Measurements from ENCODE around the gene PLA2G7.

PLA2G7 gene

DNA sequence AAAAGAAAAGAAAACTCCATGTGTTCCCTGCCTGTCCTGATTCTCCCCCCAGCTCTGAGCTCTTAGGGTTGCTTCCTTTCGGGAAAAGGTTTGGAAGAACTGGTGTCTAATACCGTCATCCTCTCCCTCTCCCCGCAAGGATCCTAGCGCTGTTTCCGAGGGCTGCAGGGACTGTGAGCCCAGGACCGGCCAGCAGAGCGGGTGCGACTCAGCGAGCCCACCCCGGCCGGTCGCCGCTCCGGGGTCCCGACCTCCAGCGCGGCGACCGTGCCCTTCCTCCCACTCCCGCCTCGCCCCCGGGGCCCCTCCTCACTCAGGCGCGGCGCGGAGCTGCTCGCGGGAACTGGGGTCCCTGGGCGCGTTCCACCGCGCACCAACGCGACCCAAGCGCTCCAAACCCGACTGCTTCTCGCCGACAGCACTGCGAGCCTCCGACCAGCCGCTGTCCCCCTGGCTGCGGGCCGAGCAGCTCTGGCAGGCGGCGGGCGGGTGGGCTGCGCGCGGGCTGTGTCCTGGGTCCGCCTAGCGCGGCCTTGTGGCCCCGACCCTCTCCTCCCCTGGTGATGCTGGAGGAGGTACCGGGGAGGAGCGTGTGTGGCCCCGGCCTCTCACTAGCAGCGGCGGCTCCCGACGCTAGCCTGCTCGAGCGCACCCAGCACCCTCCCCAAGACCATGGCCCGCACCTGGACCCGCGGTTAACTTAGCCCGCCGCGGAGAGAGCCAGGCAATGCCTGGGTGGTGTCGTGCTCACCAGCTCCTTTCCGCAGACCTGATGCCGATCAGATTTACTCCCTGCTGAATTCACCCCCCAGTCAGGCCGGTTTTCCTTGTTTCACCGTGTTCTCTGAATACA, at the start of gene PLA2G7:
Gene PLA2G7, minus strand, starts transcription at position 509 of the 853 bp plus-strand sequence. CDS start 12,484 bp downstream, outside the sequence.
- Histone ChIP-seq H3K36me3 (replicated peaks; ENCODE audit: low read depth, low read length) (no peaks in the 10 kb centered on the region), H2AFZ (ENCODE audit: low read depth, low read length) (no peak within 1 kb of the TSS), H3K27ac (ENCODE audit: low read length) (no peak within 1 kb of the TSS), H3K9ac (ENCODE audit: low read length) (no peak within 1 kb of the TSS), H3K9me3 (ENCODE audit: insufficient read depth, low read length) (no peaks in the 10 kb centered on the region), H3K4me3 (ENCODE audit: low read length) (no peak within 1 kb of the TSS), H3K79me2 (ENCODE audit: low read length) (no peaks in the 10 kb centered on the region), H4K20me1 (ENCODE audit: insufficient read depth, low read length) (no peaks in the 10 kb centered on the region), H3K4me2 (ENCODE audit: low read length) (no peak within 1 kb of the TSS), H3K4me1 (ENCODE audit: low read length) (no peaks in the 10 kb centered on the region), H3K27me3 (ENCODE audit: low read depth, low read length) (no peaks in the 10 kb centered on the region)
- TF ChIP-seq, protein P1, sequence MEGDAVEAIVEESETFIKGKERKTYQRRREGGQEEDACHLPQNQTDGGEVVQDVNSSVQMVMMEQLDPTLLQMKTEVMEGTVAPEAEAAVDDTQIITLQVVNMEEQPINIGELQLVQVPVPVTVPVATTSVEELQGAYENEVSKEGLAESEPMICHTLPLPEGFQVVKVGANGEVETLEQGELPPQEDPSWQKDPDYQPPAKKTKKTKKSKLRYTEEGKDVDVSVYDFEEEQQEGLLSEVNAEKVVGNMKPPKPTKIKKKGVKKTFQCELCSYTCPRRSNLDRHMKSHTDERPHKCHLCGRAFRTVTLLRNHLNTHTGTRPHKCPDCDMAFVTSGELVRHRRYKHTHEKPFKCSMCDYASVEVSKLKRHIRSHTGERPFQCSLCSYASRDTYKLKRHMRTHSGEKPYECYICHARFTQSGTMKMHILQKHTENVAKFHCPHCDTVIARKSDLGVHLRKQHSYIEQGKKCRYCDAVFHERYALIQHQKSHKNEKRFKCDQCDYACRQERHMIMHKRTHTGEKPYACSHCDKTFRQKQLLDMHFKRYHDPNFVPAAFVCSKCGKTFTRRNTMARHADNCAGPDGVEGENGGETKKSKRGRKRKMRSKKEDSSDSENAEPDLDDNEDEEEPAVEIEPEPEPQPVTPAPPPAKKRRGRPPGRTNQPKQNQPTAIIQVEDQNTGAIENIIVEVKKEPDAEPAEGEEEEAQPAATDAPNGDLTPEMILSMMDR (IDR thresholded peaks at IDR 0.05; ENCODE audit: low read depth, low read length), result no peak
- TF ChIP-seq EZH2phosphoT487 (IDR thresholded peaks at IDR 0.05; ENCODE audit: low read depth), result no peak

- Histone ChIP-seq H3K27me3 (ENCODE audit: low read depth, low read length) (0 out of 2 replicates have a peak, but pooled peaks cover 5% of the 10 kb centered on the region), H3K4me3 (ENCODE audit: low read length) (no peak overlapping the region), H3K4me2 (ENCODE audit: low read length) (no peak overlapping the region), H3K27ac (ENCODE audit: low read length) (no peak overlapping the region), H3K79me2 (ENCODE audit: low read length) (no peaks in the 10 kb centered on the region), H3K9ac (ENCODE audit: low read length) (no peak overlapping the region), H3K36me3 (replicated peaks; ENCODE audit: low read depth, low read length) (no peaks in the 10 kb centered on the region), H3K9me3 (ENCODE audit: insufficient read depth, low read length) (no peaks in the 10 kb centered on the region), H4K20me1 (ENCODE audit: insufficient read depth, low read length) (no peaks in the 10 kb centered on the region), H3K4me1 (ENCODE audit: low read length) (no peaks in the 10 kb centered on the region), H2AFZ (ENCODE audit: low read depth, low read length) (no peak overlapping the region)
- TF ChIP-seq, protein P1 (IDR thresholded peaks at IDR 0.05; ENCODE audit: low read depth, low read length), result no peak
- TF ChIP-seq EZH2phosphoT487 (IDR thresholded peaks at IDR 0.05; ENCODE audit: low read depth), result no peak
These were observed 49.4 kb upstream of the PLA2G7 start for GRCh38 chr6:46784535-46784934.

DNA sequence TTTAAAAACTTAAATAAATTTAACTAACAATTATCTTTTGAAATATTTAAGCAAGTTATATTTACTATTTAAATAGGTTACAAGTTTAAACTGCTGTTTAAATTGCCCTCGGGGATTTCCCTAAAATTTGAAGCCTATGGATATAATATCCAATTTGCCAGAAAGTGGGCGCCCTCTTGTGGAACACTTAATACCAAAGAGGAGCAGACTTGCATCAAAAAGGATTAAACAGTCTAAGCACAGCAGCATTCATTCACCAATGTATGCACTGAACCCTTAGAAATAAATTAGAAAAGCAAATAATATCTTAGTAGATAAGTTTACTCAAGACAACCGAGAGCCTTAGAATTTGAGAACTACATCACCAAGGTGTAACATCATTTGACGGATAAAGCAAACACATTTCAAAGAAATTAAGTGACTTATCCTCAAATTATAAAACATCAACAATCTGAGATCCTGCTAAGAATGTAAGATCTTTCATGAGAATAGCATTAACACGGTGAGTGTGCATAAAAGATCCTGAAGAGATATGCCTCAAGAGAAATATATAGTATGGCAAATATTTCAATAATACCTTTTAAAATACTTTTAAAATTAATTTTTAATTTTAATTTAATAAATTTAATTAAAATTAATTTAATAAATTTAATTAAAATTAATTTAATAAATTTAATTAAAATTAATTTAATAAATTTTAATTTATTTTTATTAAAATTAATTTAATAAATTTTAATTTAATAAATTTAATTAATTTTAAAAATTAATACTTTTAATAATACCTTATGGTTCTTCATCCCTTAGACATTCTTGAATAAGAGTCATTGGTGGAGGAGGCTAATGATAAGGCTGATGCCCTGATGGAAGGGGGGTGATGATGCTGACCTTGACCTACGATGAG, 46.6 kb upstream of the PLA2G7 start:
- Histone ChIP-seq H3K4me2 (ENCODE audit: low read length) (no peak overlapping the region), H3K36me3 (replicated peaks; ENCODE audit: low read depth, low read length) (no peaks in the 10 kb centered on the region), H3K9ac (ENCODE audit: low read length) (no peak overlapping the region), H4K20me1 (ENCODE audit: insufficient read depth, low read length) (no peaks in the 10 kb centered on the region), H3K27me3 (ENCODE audit: low read depth, low read length) (0 out of 2 replicates have a peak, but pooled peaks cover 5% of the 10 kb centered on the region), H3K4me1 (ENCODE audit: low read length) (no peaks in the 10 kb centered on the region), H2AFZ (ENCODE audit: low read depth, low read length) (no peak overlapping the region), H3K27ac (ENCODE audit: low read length) (no peak overlapping the region), H3K79me2 (ENCODE audit: low read length) (no peaks in the 10 kb centered on the region), H3K9me3 (ENCODE audit: insufficient read depth, low read length) (no peaks in the 10 kb centered on the region), H3K4me3 (ENCODE audit: low read length) (no peak overlapping the region)
- TF ChIP-seq EZH2phosphoT487 (IDR thresholded peaks at IDR 0.05; ENCODE audit: low read depth), result no peak
- TF ChIP-seq, protein P1 (IDR thresholded peaks at IDR 0.05; ENCODE audit: low read depth, low read length), result peak; percentile 90

Data from OCI-LY3 (cell line).